NCI-H510A treated with DMSO at 0.1 percent for 48 hours (cell line): ENCODE results near the gene TLCD3B.

Source experiments
- DNase-seq: peaks from one replicate; lab custom pipeline; 2025; lab: John Stamatoyannopoulos, UW

TLCD3B gene

GRCh38 chr16:30004811-30005242 is 26.2 kb downstream of the TLCD3B start:
- peak; percentile 98 for DNase-seq

GRCh38 chr16:30004424-30004776 is 26.7 kb downstream of the TLCD3B start:
- DNase-seq: peak; percentile 98

- DNase-seq: no peak
Observed at GRCh38 chr16:30003670-30004423, 27.2 kb downstream of the TLCD3B start.

- DNase-seq: no peak
Observed at GRCh38 chr16:30002614-30003346, 28.3 kb downstream of the TLCD3B start.

- no peak for DNase-seq
Observed at GRCh38 chr16:30000735-30001631, 30.1 kb downstream of the TLCD3B start.

GRCh38 chr16:29999605-30000004 is 31.5 kb downstream of the TLCD3B start:
- DNase-seq: no peak

GRCh38 chr16:29996766-29997250 is 34.3 kb downstream of the TLCD3B start:
- no peak for DNase-seq

- DNase-seq: peak; percentile 98
Observed at GRCh38 chr16:29995911-29996765, 34.9 kb downstream of the TLCD3B start, which contains the start of gene INO80E. Gene INO80E, plus strand, starts transcription at chr16:29996241. Its CDS starts 70 bp downstream, at chr16:29996311.

- peak; percentile 95 for DNase-seq
Observed at GRCh38 chr16:29995324-29995910, 35.7 kb downstream of the TLCD3B start, which contains the start of gene HIRIP3. Gene HIRIP3, minus strand, starts transcription at chr16:29995617. Its CDS starts 12 bp downstream, at chr16:29995605.

- DNase-seq: peak; percentile 84
Observed at GRCh38 chr16:29994600-29995323, 36.3 kb downstream of the TLCD3B start.

- no peak for DNase-seq
Observed at GRCh38 chr16:29993903-29994599, 37.0 kb downstream of the TLCD3B start.

GRCh38 chr16:29993191-29993902 is 37.7 kb downstream of the TLCD3B start:
- DNase-seq: no peak

GRCh38 chr16:29992344-29992967 is 38.6 kb downstream of the TLCD3B start:
- no peak for DNase-seq

- DNase-seq: no peak
Observed at GRCh38 chr16:29991571-29991904, 39.5 kb downstream of the TLCD3B start.

- DNase-seq: no peak
Observed at GRCh38 chr16:29990883-29991570, 40.0 kb downstream of the TLCD3B start.

- no peak for DNase-seq
Observed at GRCh38 chr16:29990034-29990433, 41.0 kb downstream of the TLCD3B start.

- no peak for DNase-seq
Observed at GRCh38 chr16:29989111-29989858, 41.8 kb downstream of the TLCD3B start.
